SK-N-SH treated with all-trans-retinoic acid at 6 μM for 48 hours (cell line): ENCODE data around the gene TIMP2.

Experiments
- ARNTL ChIP-seq: fragments of 450-650 bp; formaldehyde crosslinking; IDR thresholded peaks from 2 replicates; pipeline ENCODE4 v1.5.0; 2020; ENCODE audit warnings: low read depth, mild to moderate bottlenecking, moderate library complexity, borderline replicate concordance
- ESRRG ChIP-seq: fragments of 250-450 bp; sonication (Bioruptor Pico); IDR thresholded peaks from 2 replicates; pipeline ENCODE4 v1.6.1; 2021; ENCODE audit warnings: mild to moderate bottlenecking
- GLIS3 ChIP-seq: fragments of 250-450 bp; sonication (Bioruptor Pico); IDR thresholded peaks from 2 replicates; pipeline ENCODE4 v1.5.0; 2020; ENCODE audit warnings: mild to moderate bottlenecking, moderate library complexity
- ISL1 ChIP-seq: fragments of 250-450 bp; sonication (Bioruptor Pico); IDR thresholded peaks from 2 replicates; pipeline ENCODE4 v2.1.2; 2022; ENCODE audit warnings: mild to moderate bottlenecking, moderate library complexity
- RARB ChIP-seq: fragments of 250-450 bp; sonication (Bioruptor Pico); IDR thresholded peaks from 2 replicates; pipeline ENCODE4 v1.8.0; 2021; ENCODE audit warnings: mild to moderate bottlenecking, moderate library complexity
- TCF4 ChIP-seq: fragments of 250-450 bp; sonication (Bioruptor Pico); IDR thresholded peaks from 2 replicates; pipeline ENCODE4 v1.8.0; 2021; ENCODE audit warnings: mild to moderate bottlenecking, moderate library complexity, borderline replicate concordance
- TOX ChIP-seq: fragments of 250-450 bp; sonication (Bioruptor Pico); IDR thresholded peaks from 2 replicates; pipeline ENCODE4 v1.8.0; 2021; ENCODE audit warnings: mild to moderate bottlenecking, moderate library complexity, borderline replicate concordance
- TSHZ2 ChIP-seq: fragments of 250-450 bp; sonication (Bioruptor Pico); IDR thresholded peaks from 2 replicates; pipeline ENCODE4 v1.5.0; 2020; ENCODE audit warnings: mild to moderate bottlenecking, moderate library complexity
- ZC3H10 ChIP-seq: fragments of 250-450 bp; sonication (Bioruptor Pico); IDR thresholded peaks from 2 replicates; pipeline ENCODE4 v1.5.1; 2021; ENCODE audit warnings: mild to moderate bottlenecking, moderate library complexity
- ZFP3 ChIP-seq: fragments of 250-450 bp; sonication (Bioruptor Pico); IDR thresholded peaks from 2 replicates; pipeline ENCODE4 v1.5.0; 2020; ENCODE audit warnings: mild to moderate bottlenecking, moderate library complexity
- ZFP30 ChIP-seq: fragments of 450-650 bp; formaldehyde crosslinking; IDR thresholded peaks from 2 replicates; pipeline ENCODE4 v1.5.0; 2022; ENCODE audit warnings: mild to moderate bottlenecking, moderate library complexity
- ZNF70 ChIP-seq: fragments of 450-650 bp; formaldehyde crosslinking; IDR thresholded peaks from 2 replicates; pipeline ENCODE4 v1.5.0; 2020; ENCODE audit warnings: mild to moderate bottlenecking, moderate library complexity
- TF ChIP-seq, protein P1 (sequence below): fragments of 250-450 bp; sonication (Bioruptor Pico); IDR thresholded peaks from 2 replicates; pipeline ENCODE4 v1.8.0; 2020; ENCODE audit warnings: mild to moderate bottlenecking, moderate library complexity, borderline replicate concordance

- TF ChIP-seq ZFP30 (CRISPR knock-in tag) = no peak
- no peak for TF ChIP-seq ESRRG
- TF ChIP-seq, protein P1, sequence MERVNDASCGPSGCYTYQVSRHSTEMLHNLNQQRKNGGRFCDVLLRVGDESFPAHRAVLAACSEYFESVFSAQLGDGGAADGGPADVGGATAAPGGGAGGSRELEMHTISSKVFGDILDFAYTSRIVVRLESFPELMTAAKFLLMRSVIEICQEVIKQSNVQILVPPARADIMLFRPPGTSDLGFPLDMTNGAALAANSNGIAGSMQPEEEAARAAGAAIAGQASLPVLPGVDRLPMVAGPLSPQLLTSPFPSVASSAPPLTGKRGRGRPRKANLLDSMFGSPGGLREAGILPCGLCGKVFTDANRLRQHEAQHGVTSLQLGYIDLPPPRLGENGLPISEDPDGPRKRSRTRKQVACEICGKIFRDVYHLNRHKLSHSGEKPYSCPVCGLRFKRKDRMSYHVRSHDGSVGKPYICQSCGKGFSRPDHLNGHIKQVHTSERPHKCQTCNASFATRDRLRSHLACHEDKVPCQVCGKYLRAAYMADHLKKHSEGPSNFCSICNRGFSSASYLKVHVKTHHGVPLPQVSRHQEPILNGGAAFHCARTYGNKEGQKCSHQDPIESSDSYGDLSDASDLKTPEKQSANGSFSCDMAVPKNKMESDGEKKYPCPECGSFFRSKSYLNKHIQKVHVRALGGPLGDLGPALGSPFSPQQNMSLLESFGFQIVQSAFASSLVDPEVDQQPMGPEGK (CRISPR knock-in tag) = no peak
- TF ChIP-seq ZFP3 (CRISPR knock-in tag) = no peak
- TF ChIP-seq ZC3H10 (CRISPR knock-in tag) = no peak
- TF ChIP-seq RARB (CRISPR knock-in tag) = no peak
- no peak for TF ChIP-seq ISL1 (CRISPR knock-in tag)
- TF ChIP-seq TOX = no peak
- TF ChIP-seq GLIS3 (CRISPR knock-in tag) = no peak
- peak; percentile 44 for TF ChIP-seq TSHZ2 (CRISPR knock-in tag)
- no peak for TF ChIP-seq ARNTL (CRISPR knock-in tag)
- TF ChIP-seq ZNF70 (CRISPR knock-in tag) = no peak
- peak; percentile 32; the same call in 1 of the 2 replicates for TF ChIP-seq TCF4 (CRISPR knock-in tag)
Measured at GRCh38 chr17:78892062-78892456, 33.1 kb downstream of the TIMP2 start.
